Natural killer cell (primary cell): ENCODE measurements around the gene SCYL1. TPM values are rescaled to one million over a fixed set of nuclear protein-coding genes. Genes with fewer than 3 reads are reported as not detected.

Experiments used
- ATAC-seq, 3 donors: fragments of 150-1000 bp in 2 of 3; fragments of 200-7000 bp in 1 of 3; cut with Tn5 transposase; 1 replicate in 1 of 3; 2 replicates in 2 of 3; pipeline ENCODE4 v1.10.0; 2021; ENCODE audit warnings: mild to moderate bottlenecking in 2 of 3, moderate library complexity in 2 of 3
- DNase-seq, 2 donors: peaks; one replicate each; pipeline versions ENCODE4 v3.0.0 to v3.0.0-alpha.2; 2013 to 2021; ENCODE audit warnings: mixed read lengths in 1 of 2
- H3K27ac ChIP-seq: one replicate; pipeline ENCODE4 v1.5.1; 2013; ENCODE audit warnings: mild to moderate bottlenecking, low read length
- H3K27me3 ChIP-seq: one replicate; pipeline ENCODE4 v1.6.1; 2013; ENCODE audit warnings: low read length; ENCODE audit not compliant: control insufficient read depth, insufficient read depth
- H3K36me3 ChIP-seq: one replicate; pipeline ENCODE4 v1.6.1; 2013; ENCODE audit warnings: low read length; ENCODE audit not compliant: control insufficient read depth, insufficient read depth
- H3K4me1 ChIP-seq: one replicate; pipeline ENCODE4 v1.6.1; 2013; ENCODE audit warnings: low read length; ENCODE audit not compliant: control insufficient read depth, insufficient read depth
- H3K4me3 ChIP-seq: one replicate; pipeline ENCODE4 v1.5.1; 2013; ENCODE audit warnings: low read length
- H3K9me3 ChIP-seq: one replicate; pipeline ENCODE4 v1.6.1; 2013; ENCODE audit warnings: low read length; ENCODE audit not compliant: control insufficient read depth, insufficient read depth
- H3K27ac Mint-ChIP-seq, 2 donors: one replicate each; pipeline ENCODE4 v1.8.0; 2022; ENCODE audit warnings: mild to moderate bottlenecking in 2 of 2, mixed read lengths in 2 of 2, moderate library complexity in 1 of 2
- H3K27me3 Mint-ChIP-seq, 2 donors: one replicate each; pipeline ENCODE4 v1.8.0; 2022; ENCODE audit warnings: low read depth in 2 of 2, mixed read lengths in 2 of 2
- H3K36me3 Mint-ChIP-seq: one replicate; pipeline ENCODE4 v1.8.0; 2022; ENCODE audit warnings: mixed read lengths
- H3K4me1 Mint-ChIP-seq, 2 donors: one replicate each; pipeline ENCODE4 v1.8.0; 2022; ENCODE audit warnings: mixed read lengths in 2 of 2
- H3K4me3 Mint-ChIP-seq: one replicate; pipeline ENCODE4 v1.8.0; 2022; ENCODE audit warnings: mild to moderate bottlenecking, moderate library complexity, mixed read lengths
- H3K9me3 Mint-ChIP-seq, 2 donors: one replicate each; pipeline ENCODE4 v1.8.0; 2022; ENCODE audit warnings: mixed read lengths in 2 of 2
- CTCF ChIP-seq: fragments of 200-600 bp; IDR thresholded peaks from one replicate; pipeline ENCODE4 v1.8.0; 2022; ENCODE audit warnings: antibody characterized with exemption
- WGBS: methylation state at CpG from one replicate; pipeline ENCODE4 v1.1.7; 2013; ENCODE audit warnings: missing lambda C conversion rate; ENCODE audit not compliant: insufficient coverage; 5-methylcytosine and 5-hydroxymethylcytosine counted together
- intact Hi-C: fragments of 100-400 bp; cut with micrococcal nuclease; formaldehyde crosslinking; loops from one replicate; pipeline ENCODE4 v1.14.2; 2022
- total RNA-seq, 4 donors: library from RNA; stranded (reverse); fragments of 120-200 nt in 1 of 4; gene quantifications; one replicate each; pipeline versions ENCODE4 v1.2.3 to v1.2.4, GENCODE V29; 2013 to 2022

The SCYL1 gene
- total RNA-seq, 3 donors from 2014 or later (not counting 1 experiment from before 2014, with no cell fraction given) = 61.7 to 79.9 (median 71.3) TPM

- 94% methylated on average over 5 of the region's 5 CpGs for WGBS
- H3K4me1 Mint-ChIP-seq = peaks cover 6 to 13% of the 10 kb centered on the region in 2 donors
- intact Hi-C loops = no loop called here
- no peak for ATAC-seq
- no peaks in the 10 kb centered on the region for H3K9me3 ChIP-seq
- no peak overlapping the region for H3K4me3 ChIP-seq
- no peaks in the 10 kb centered on the region for H3K27me3 Mint-ChIP-seq
- H3K27ac Mint-ChIP-seq = no peak overlapping the region
- no peak for DNase-seq
- H3K27ac ChIP-seq = no peak overlapping the region
- H3K9me3 Mint-ChIP-seq = no peaks in the 10 kb centered on the region
- TF ChIP-seq CTCF = no peak
- no peaks in the 10 kb centered on the region for H3K36me3 Mint-ChIP-seq
- H3K4me3 Mint-ChIP-seq = no peak overlapping the region
- no peaks in the 10 kb centered on the region for H3K36me3 ChIP-seq
- H3K4me1 ChIP-seq = peaks cover 10% of the 10 kb centered on the region
- H3K27me3 ChIP-seq = no peaks in the 10 kb centered on the region
Observed at GRCh38 chr11:65485920-65486219, 39.0 kb upstream of the SCYL1 start.

- ATAC-seq (no peak), DNase-seq (no peak)
- Mint-ChIP-seq H3K4me1 (peaks cover 6 to 13% of the 10 kb centered on the region in 2 donors), H3K27me3 (no peaks in the 10 kb centered on the region), H3K36me3 (no peaks in the 10 kb centered on the region), H3K27ac (peak overlapping the region in 1 of 2 donors; percentile 49), H3K4me3 (no peak overlapping the region), H3K9me3 (no peaks in the 10 kb centered on the region)
- Histone ChIP-seq H3K9me3 (no peaks in the 10 kb centered on the region), H3K4me3 (no peak overlapping the region), H3K27ac (no peak overlapping the region), H3K27me3 (no peaks in the 10 kb centered on the region), H3K36me3 (no peaks in the 10 kb centered on the region), H3K4me1 (peaks cover 14% of the 10 kb centered on the region)
- intact Hi-C loops = no loop called here
- 93% methylated on average over 10 of the region's 10 CpGs for WGBS
- no peak for TF ChIP-seq CTCF
Observed at GRCh38 chr11:65486570-65487466, 38.1 kb upstream of the SCYL1 start.

- WGBS = 32% methylated on average over 17 of the region's 17 CpGs
Observed at GRCh38 chr11:65487467-65488272, 37.2 kb upstream of the SCYL1 start.

More at GRCh38 chr11:65487467-65488272, 37.2 kb upstream of the SCYL1 start:
- peak overlapping the region in 1 of 2 donors; percentile 49 for H3K27ac Mint-ChIP-seq
- H3K4me3 ChIP-seq = no peak overlapping the region
- H3K4me1 Mint-ChIP-seq = peaks cover 6 to 13% of the 10 kb centered on the region in 2 donors
- no peaks in the 10 kb centered on the region for H3K27me3 ChIP-seq
- H3K4me3 Mint-ChIP-seq = no peak overlapping the region
- H3K36me3 Mint-ChIP-seq = no peaks in the 10 kb centered on the region
- no peaks in the 10 kb centered on the region for H3K36me3 ChIP-seq
- no peak overlapping the region for H3K27ac ChIP-seq
- no peak for TF ChIP-seq CTCF
- peaks cover 21% of the 10 kb centered on the region for H3K4me1 ChIP-seq
- intact Hi-C loops = no loop called here
- no peaks in the 10 kb centered on the region for H3K9me3 ChIP-seq
- DNase-seq (peak in 1 of 2 donors; percentile 50), ATAC-seq (peak; percentile 58 to 75 (median 65))
- no peaks in the 10 kb centered on the region for H3K27me3 Mint-ChIP-seq
- no peaks in the 10 kb centered on the region for H3K9me3 Mint-ChIP-seq
